Dendritic cell treated with granulocyte-macrophage colony-stimulating factor and Interleukin-4, amounts not matched to agents 40 ng/mL and 50 ng/mL, for 4 days (primary cell): ENCODE results near the gene ILK.

Experiments
- H3K27ac Mint-ChIP-seq: one replicate; pipeline ENCODE4 v1.8.0; 2022; ENCODE audit warnings: mild to moderate bottlenecking, mixed read lengths
- H3K27me3 Mint-ChIP-seq: one replicate; pipeline ENCODE4 v1.8.0; 2022; ENCODE audit warnings: mild to moderate bottlenecking, mixed read lengths
- H3K36me3 Mint-ChIP-seq: one replicate; pipeline ENCODE4 v1.8.0; 2022; ENCODE audit warnings: low read depth, mixed read lengths
- H3K4me1 Mint-ChIP-seq: one replicate; pipeline ENCODE4 v1.8.0; 2022; ENCODE audit warnings: low read depth, mixed read lengths
- H3K4me3 Mint-ChIP-seq: one replicate; pipeline ENCODE4 v1.8.0; 2022; ENCODE audit warnings: mild to moderate bottlenecking, moderate library complexity, mixed read lengths
- H3K9me3 Mint-ChIP-seq: one replicate; pipeline ENCODE4 v1.8.0; 2022; ENCODE audit warnings: mixed read lengths
- intact Hi-C: fragments of 100-400 bp; cut with micrococcal nuclease; formaldehyde crosslinking; loops from one replicate; pipeline ENCODE4 v1.15.0; 2022

The ILK gene

GRCh38 chr11:6653656-6654055 lies 50.1 kb downstream of the ILK start:
- peaks cover 15% of the 10 kb centered on the region for H3K27me3 Mint-ChIP-seq
- H3K4me1 Mint-ChIP-seq = peaks cover 14% of the 10 kb centered on the region
- H3K27ac Mint-ChIP-seq = no peak overlapping the region
- H3K36me3 Mint-ChIP-seq = no peaks in the 10 kb centered on the region
- intact Hi-C loops = no loop called here
- no peak overlapping the region for H3K4me3 Mint-ChIP-seq
- H3K9me3 Mint-ChIP-seq = no peaks in the 10 kb centered on the region

- Mint-ChIP-seq H3K27ac (no peak overlapping the region), H3K27me3 (peaks cover 15% of the 10 kb centered on the region), H3K9me3 (no peaks in the 10 kb centered on the region), H3K4me1 (peaks cover 14% of the 10 kb centered on the region), H3K36me3 (no peaks in the 10 kb centered on the region), H3K4me3 (no peak overlapping the region)
- intact Hi-C loops = no loop called here
Measured at GRCh38 chr11:6654281-6655019, 50.9 kb downstream of the ILK start.

- no peaks in the 10 kb centered on the region for H3K9me3 Mint-ChIP-seq
- no peak overlapping the region for H3K27ac Mint-ChIP-seq
- no peak overlapping the region for H3K4me3 Mint-ChIP-seq
- H3K27me3 Mint-ChIP-seq = peaks cover 15% of the 10 kb centered on the region
- H3K36me3 Mint-ChIP-seq = no peaks in the 10 kb centered on the region
- intact Hi-C loops = no loop called here
- peaks cover 14% of the 10 kb centered on the region for H3K4me1 Mint-ChIP-seq
Measured at GRCh38 chr11:6655020-6655789, 51.6 kb downstream of the ILK start.

GRCh38 chr11:6655790-6656583 lies 52.4 kb downstream of the ILK start, which contains the start of gene DCHS1:
Gene DCHS1 (minus strand): TSS chr11:6655809. CDS start chr11:6641613, 14,196 bp downstream.
- no peaks in the 10 kb centered on the region for H3K36me3 Mint-ChIP-seq
- no peaks in the 10 kb centered on the region for H3K9me3 Mint-ChIP-seq
- H3K27me3 Mint-ChIP-seq = peaks cover 15% of the 10 kb centered on the region
- peak within 1 kb of the TSS; percentile 68 for H3K4me3 Mint-ChIP-seq
- intact Hi-C loops = no loop called here
- peaks cover 14% of the 10 kb centered on the region for H3K4me1 Mint-ChIP-seq
- H3K27ac Mint-ChIP-seq = peak within 1 kb of the TSS; percentile 37

- Mint-ChIP-seq H3K27me3 (peaks cover 15% of the 10 kb centered on the region), H3K4me3 (peak overlapping the region; percentile 68), H3K27ac (peak overlapping the region; percentile 37), H3K9me3 (no peaks in the 10 kb centered on the region), H3K4me1 (peaks cover 14% of the 10 kb centered on the region), H3K36me3 (no peaks in the 10 kb centered on the region)
- intact Hi-C loops = no loop called here
Measured at GRCh38 chr11:6656584-6656915, 53.0 kb downstream of the ILK start.

- H3K27ac Mint-ChIP-seq = no peak overlapping the region
Measured at GRCh38 chr11:6656936-6657335, 53.4 kb downstream of the ILK start.

GRCh38 chr11:6657346-6657745 lies 53.8 kb downstream of the ILK start:
- intact Hi-C loops = no loop called here
- Mint-ChIP-seq H3K36me3 (no peaks in the 10 kb centered on the region), H3K4me1 (peaks cover 14% of the 10 kb centered on the region), H3K9me3 (no peaks in the 10 kb centered on the region), H3K27me3 (peaks cover 15% of the 10 kb centered on the region), H3K27ac (no peak overlapping the region), H3K4me3 (no peak overlapping the region)

More at GRCh38 chr11:6656936-6657335, 53.4 kb downstream of the ILK start:
- Mint-ChIP-seq H3K4me3 (no peak overlapping the region), H3K9me3 (no peaks in the 10 kb centered on the region), H3K4me1 (peaks cover 14% of the 10 kb centered on the region), H3K27me3 (peaks cover 15% of the 10 kb centered on the region), H3K36me3 (no peaks in the 10 kb centered on the region)
- intact Hi-C loops = no loop called here

GRCh38 chr11:6658647-6659046 lies 55.1 kb downstream of the ILK start:
- H3K4me1 Mint-ChIP-seq = peaks cover 14% of the 10 kb centered on the region
- H3K27me3 Mint-ChIP-seq = peaks cover 15% of the 10 kb centered on the region
- no peaks in the 10 kb centered on the region for H3K36me3 Mint-ChIP-seq
- no peak overlapping the region for H3K27ac Mint-ChIP-seq
- H3K9me3 Mint-ChIP-seq = no peaks in the 10 kb centered on the region
- intact Hi-C loops = no loop called here
- no peak overlapping the region for H3K4me3 Mint-ChIP-seq
